IPS-NIHi11 (cell line): ENCODE results near the gene MACF1.

ENCODE experiments used
- DNase-seq: peaks from one replicate; pipeline ENCODE4 v3.0.0; 2012; ENCODE audit warnings: mixed read lengths, low spot score

Gene MACF1

GRCh38 chr1:39214998-39215873 lies 10.7 kb downstream of the MACF1 start:
- no peak for DNase-seq

GRCh38 chr1:39216771-39217170 lies 12.3 kb downstream of the MACF1 start:
- no peak for DNase-seq

GRCh38 chr1:39220891-39221870 lies 16.7 kb downstream of the MACF1 start:
- DNase-seq, result peak; percentile 28

GRCh38 chr1:39224295-39224829 lies 19.9 kb downstream of the MACF1 start:
- no peak for DNase-seq

GRCh38 chr1:39226836-39227235 lies 22.3 kb downstream of the MACF1 start:
- DNase-seq, result no peak

GRCh38 chr1:39228252-39228651 lies 23.8 kb downstream of the MACF1 start:
- DNase-seq, result no peak

- no peak for DNase-seq
These were observed 25.0 kb downstream of the MACF1 start for GRCh38 chr1:39229504-39229903.

GRCh38 chr1:39230261-39231190 lies 26.0 kb downstream of the MACF1 start:
- peak; percentile 60 for DNase-seq

GRCh38 chr1:39236971-39237370 lies 32.5 kb downstream of the MACF1 start:
- no peak for DNase-seq

GRCh38 chr1:39238476-39238875 lies 34.0 kb downstream of the MACF1 start:
- no peak for DNase-seq

GRCh38 chr1:39239968-39240367 lies 35.5 kb downstream of the MACF1 start:
- DNase-seq, result no peak

GRCh38 chr1:39243302-39243701 lies 38.8 kb downstream of the MACF1 start:
- DNase-seq, result no peak

- no peak for DNase-seq
These were observed 46.2 kb downstream of the MACF1 start for GRCh38 chr1:39250460-39251240.

- no peak for DNase-seq
These were observed 50.7 kb downstream of the MACF1 start for GRCh38 chr1:39255222-39255621.

GRCh38 chr1:39258146-39258924 lies 53.8 kb downstream of the MACF1 start:
- peak; percentile 93 for DNase-seq

- DNase-seq, result no peak
These were observed 54.4 kb downstream of the MACF1 start for GRCh38 chr1:39258925-39259244.

- DNase-seq, result no peak
These were observed 57.3 kb downstream of the MACF1 start for GRCh38 chr1:39261712-39262221.

- no peak for DNase-seq
These were observed 58.3 kb downstream of the MACF1 start for GRCh38 chr1:39262802-39263201.

GRCh38 chr1:39266269-39266668 lies 61.8 kb downstream of the MACF1 start:
- peak; percentile 33 for DNase-seq

GRCh38 chr1:39266792-39267191 lies 62.3 kb downstream of the MACF1 start:
- DNase-seq, result no peak
